GM19351 (cell line): ENCODE data around the gene TOM1L2.

Source experiments
- ATAC-seq: cut with Tn5 transposase; IDR thresholded peaks from one replicate; pipeline ENCODE4 v1.9.1; 2021; ENCODE audit warnings: mild to moderate bottlenecking, moderate library complexity; ENCODE audit not compliant: unreplicated experiment

The TOM1L2 gene

GRCh38 chr17:17972126-17972951, at the start of gene TOM1L2, which contains the start of gene DRC3:
TOM1L2 (minus strand) TSS chr17:17972400; CDS start chr17:17972313, 87 bp downstream.
DRC3 (plus strand) TSS chr17:17972862; CDS start chr17:17977599, 4,737 bp downstream.
- ATAC-seq, result peak; percentile 89

- ATAC-seq, result no peak
Measured at GRCh38 chr17:18021372-18021771, 49.2 kb upstream of the TOM1L2 start.

GRCh38 chr17:18020971-18021370, 48.8 kb upstream of the TOM1L2 start:
- no peak for ATAC-seq

- ATAC-seq, result no peak
Measured at GRCh38 chr17:18019838-18020154, 47.6 kb upstream of the TOM1L2 start.

GRCh38 chr17:18018411-18018921, 46.3 kb upstream of the TOM1L2 start:
- ATAC-seq, result no peak

- no peak for ATAC-seq
Measured at GRCh38 chr17:18017958-18018357, 45.8 kb upstream of the TOM1L2 start.

- ATAC-seq, result no peak
Measured at GRCh38 chr17:18016426-18016825, 44.2 kb upstream of the TOM1L2 start.

- ATAC-seq, result no peak
Measured at GRCh38 chr17:18015593-18015992, 43.4 kb upstream of the TOM1L2 start.

GRCh38 chr17:18014006-18014405, 41.8 kb upstream of the TOM1L2 start:
- ATAC-seq, result no peak

GRCh38 chr17:18011286-18011685, 39.1 kb upstream of the TOM1L2 start:
- ATAC-seq, result no peak

GRCh38 chr17:18009609-18010420, 37.6 kb upstream of the TOM1L2 start:
- no peak for ATAC-seq

GRCh38 chr17:18008496-18009268, 36.5 kb upstream of the TOM1L2 start:
- ATAC-seq, result no peak

- ATAC-seq, result no peak
Measured at GRCh38 chr17:18006495-18007239, 34.5 kb upstream of the TOM1L2 start.

- no peak for ATAC-seq
Measured at GRCh38 chr17:18005496-18005895, 33.3 kb upstream of the TOM1L2 start.

- ATAC-seq, result no peak
Measured at GRCh38 chr17:18004884-18005305, 32.7 kb upstream of the TOM1L2 start.

GRCh38 chr17:18004345-18004744, 32.1 kb upstream of the TOM1L2 start:
- ATAC-seq, result no peak

- no peak for ATAC-seq
Measured at GRCh38 chr17:18002171-18002570, 30.0 kb upstream of the TOM1L2 start.

GRCh38 chr17:18000030-18000408, 27.8 kb upstream of the TOM1L2 start:
- ATAC-seq, result no peak

GRCh38 chr17:17999364-18000029, 27.3 kb upstream of the TOM1L2 start:
- no peak for ATAC-seq

- no peak for ATAC-seq
Measured at GRCh38 chr17:17998934-17999333, 26.7 kb upstream of the TOM1L2 start.
